HG03097 (cell line): ENCODE measurements around the gene CNPY4.

ENCODE experiments used
- ATAC-seq: cut with Tn5 transposase; IDR thresholded peaks from one replicate; pipeline ENCODE4 v1.9.1; 2021; ENCODE audit not compliant: unreplicated experiment, low FRiP score

CNPY4 gene

DNA sequence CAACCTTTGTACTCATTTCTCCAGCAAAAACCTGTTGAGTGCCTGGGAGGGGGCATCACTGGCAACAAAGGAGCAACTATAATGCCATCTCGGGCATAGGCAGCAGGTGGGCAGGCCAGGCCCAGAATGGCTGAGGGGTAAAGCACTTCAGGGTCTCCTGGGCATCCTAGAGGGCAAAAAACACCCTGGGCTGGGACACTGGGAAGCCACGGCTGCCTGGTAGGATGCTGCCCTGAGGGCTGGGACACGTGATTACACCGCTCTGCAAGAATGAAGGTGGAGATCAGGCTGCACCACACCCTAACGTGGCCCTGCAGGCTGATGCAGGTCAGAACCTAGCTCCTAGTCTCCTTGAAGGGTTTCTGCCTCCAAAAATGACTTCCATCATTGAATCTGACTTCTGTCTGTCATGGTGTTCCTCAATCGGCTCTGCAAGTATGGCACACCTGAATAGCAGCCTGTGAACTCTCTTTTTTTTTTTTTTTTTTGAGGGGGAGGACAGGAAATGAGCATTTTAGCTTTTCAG, 43.6 kb downstream of the CNPY4 start:
- no peak for ATAC-seq

DNA sequence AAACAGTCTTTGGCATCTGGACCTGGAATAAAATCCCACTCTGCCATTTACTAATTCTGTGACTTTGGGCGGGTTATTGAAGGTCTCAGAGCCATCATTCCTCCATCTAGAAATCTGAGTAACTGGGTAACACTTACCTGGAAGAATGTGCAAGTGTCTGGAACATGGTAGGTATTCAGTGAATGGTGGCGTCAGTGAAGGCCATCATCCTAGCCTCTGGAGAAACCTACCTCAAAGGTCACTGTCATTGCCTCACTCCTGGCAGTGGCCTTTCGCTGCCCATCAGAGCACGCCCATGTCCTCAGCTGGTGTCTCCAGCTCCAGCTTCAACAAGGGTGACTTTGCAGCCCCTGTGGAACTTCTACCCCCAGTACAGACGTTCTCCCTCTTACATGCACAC, 44.4 kb downstream of the CNPY4 start:
- no peak for ATAC-seq

DNA sequence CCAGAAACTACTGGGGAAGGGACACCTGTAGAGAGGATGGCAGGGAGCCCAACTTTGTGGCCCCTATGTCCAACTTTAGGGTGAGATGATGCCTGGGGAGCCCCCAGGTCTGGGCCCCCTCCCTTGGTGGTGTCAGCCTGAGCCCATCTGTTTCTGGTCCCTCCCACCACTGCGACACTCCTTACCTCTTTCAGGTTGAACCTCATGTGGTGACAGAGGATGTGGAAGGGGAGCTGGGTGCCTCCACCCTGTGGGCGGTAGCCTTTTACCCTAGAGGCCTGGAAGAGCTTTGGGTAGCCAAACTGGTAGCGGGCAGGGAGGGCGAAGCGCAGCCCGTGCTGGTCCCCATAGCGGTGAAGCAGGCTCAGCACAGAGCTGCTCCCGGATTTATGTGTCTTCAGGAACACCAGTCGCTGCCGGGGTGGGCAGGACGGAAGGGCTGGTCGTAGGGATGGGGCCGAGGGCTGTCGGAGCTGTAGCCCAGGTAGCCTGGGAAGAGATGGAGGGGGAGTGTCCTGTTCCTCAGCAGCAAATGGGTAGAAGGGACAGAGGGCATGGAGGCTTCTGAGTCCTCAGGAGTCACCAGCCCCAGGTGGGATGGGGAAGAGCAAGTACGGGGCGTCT, 47.0 kb downstream of the CNPY4 start:
- ATAC-seq: no peak

DNA sequence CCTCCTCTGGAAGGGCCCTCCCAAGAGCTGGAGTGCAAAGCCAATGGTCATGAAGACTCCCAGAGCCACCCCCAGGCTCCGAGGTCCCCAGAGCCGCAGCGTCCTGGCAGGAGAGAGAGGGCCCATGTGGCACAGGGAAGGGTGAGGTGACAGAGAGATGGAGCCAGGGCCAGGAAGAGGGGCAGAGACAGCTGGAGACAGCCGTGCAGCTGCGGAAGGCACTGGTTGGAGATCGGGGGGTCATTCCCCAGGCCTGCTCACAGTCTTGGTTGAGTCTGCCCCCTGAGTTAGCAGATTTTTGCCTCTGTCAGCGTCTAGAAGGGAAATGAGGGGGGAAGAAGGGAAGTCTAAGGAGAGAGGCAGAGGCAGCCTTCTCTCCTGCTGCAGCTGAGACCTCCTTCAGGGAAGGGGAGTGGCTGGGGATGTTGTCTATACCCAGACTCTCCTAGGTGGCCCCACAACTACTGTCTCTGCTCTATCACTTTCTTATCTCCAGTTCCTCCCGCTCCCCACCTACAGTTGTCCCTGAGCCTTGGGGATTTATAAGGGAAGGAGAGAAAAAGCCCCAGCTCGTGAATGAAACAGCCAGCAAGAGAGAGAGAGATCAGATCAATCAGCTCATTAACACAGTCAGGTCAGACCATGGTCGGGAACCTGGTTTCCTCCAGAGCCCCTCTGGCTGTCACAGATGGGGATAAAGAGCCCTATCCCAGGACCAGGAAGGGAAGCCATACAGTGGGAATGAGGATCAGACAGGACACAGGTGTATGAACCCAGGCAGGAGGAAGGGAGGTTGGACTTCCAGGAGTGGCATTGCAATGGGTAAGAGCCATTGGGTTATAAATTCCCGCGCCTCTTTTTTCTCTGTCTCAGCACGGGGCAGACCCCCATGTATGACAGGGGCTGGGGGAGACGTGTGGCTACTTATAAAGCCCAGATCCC, 47.8 kb downstream of the CNPY4 start:
- no peak for ATAC-seq

DNA sequence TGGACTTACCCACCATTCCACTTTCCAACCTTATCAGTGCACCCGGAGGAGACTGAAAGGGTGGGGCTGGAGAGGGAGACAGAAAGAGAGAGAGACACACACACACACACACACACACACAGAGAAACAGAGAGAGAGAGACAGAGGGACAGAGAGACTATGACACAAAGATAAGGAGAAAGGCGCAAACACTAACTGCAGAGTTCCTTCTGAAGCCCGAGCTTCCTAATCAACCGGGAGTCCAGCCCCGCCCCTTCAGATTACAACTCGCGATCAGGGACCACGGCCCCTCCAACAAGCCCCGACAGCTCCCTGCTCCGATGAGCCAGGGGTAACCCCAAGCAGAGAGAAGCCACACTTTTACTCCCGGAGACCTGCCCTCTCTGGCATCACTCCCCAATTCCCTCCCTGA, 48.5 kb downstream of the CNPY4 start:
- no peak for ATAC-seq

DNA sequence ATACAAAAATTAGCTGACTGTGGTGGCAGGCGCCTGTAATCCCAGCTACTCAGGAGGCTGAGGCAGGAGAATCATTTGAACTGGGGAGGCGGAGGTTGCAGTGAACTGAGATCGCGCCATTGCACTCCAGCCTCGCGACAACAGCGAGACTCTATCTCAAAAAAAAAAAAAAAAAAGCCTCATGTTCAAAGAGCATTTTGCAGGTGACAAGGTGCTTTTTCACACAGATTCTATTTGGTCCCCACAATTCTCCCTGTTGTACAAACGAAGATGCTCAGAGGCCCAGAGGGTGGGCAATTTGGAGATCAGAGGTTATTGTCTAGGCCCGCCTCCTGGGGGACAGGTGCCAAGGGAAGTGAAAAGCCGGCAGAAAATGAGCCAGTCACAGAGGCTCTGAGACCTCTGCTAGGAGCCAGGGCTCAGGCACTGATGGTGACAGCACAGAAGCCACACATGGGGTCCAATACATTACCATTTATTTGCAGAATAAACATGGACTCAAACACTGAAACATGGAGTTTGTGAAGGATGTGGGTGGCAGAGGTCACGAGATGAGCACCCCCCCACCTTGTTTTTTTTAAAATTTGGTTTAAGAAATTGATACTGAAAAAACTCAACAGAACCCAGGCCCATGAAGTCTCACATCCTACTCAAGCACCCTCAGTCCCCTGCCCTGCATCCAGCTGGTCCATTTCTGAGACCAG, 49.9 kb downstream of the CNPY4 start:
- ATAC-seq: no peak

DNA sequence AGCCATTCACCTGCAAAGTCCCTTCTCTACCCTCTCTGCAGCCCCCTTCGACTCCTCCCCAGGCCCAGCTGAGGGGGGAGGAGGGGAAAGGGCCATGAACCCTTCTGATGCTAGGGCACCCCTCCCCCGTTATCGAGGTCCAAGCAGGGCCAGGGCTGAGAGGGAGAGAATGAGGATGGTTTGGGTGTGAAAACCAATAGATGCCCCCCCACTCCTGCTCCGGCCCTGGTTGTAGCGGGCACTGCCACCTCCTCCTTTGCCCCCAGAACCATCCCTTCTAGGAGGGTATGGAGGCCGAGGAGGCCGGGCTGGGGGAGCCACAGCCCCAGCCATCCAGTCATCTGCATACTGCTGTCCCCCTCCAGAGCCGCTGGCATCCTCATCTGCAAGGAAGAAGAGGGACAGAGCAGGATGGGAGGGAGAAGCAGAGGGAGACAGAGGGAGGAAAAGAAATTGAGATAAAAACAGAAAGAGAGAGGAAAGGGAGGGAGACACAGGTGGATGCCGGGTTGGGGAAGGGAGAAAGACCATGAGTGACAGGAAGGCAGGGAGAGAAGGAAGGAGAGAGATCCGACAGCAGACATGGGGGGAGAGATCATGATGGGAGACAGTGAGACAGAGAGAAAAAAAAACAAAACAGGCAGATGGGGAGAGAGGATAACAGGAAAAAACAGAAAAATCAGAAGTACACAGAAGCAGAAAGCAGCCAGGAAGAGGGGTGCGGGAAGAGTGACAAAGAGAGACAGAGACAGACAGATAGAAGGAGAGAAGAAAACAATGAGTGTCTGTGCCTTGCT, 50.9 kb downstream of the CNPY4 start:
- ATAC-seq: no peak

DNA sequence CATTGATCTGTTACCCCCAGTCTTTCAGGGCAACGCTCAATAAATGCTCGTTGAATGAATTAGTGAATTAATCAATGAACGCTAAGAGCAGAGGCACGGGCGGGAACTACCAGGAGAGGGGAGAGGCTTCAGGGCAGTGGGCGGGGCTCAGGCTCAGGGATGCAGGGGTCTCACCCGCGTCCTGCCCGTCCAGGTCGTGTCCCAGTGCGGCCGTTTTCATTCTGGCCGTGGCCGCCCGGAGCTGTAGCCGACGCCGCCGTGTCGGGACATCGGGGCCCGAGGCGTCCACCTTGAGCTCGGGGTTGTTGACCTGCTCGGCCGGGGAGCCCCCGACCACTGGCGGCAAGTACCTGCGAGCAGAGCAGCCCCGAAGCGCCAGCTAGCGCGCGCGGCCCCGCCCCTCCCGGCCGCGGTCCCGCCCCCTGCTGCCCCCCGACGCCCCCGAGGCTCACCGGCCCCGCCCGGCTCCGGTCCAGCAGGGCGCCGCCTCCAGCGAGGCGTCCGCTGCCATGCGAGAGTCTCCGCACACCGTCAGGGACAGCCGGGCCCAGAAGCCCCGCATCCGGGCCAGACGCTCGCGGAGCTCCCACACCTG, 51.8 kb downstream of the CNPY4 start:
- ATAC-seq: no peak

DNA sequence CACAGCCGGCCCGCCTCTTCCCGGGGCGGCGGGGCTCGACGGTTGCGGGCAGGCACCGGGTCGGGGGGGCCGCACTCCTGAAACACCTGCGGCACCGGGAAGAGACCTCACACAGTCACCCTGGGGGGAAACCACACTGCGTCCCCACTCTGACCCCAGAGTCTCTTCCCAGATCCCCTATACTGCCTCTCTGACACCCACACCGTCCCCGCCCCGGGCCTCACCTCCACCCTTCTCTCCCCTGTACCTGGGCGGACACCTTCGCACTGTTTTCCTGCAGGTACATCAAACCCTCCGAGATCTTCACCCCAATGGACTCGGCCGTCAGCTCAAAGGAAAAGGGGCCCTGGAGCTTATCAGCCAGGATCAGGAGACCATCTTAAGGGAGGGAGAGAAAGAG, 52.4 kb downstream of the CNPY4 start:
- no peak for ATAC-seq

DNA sequence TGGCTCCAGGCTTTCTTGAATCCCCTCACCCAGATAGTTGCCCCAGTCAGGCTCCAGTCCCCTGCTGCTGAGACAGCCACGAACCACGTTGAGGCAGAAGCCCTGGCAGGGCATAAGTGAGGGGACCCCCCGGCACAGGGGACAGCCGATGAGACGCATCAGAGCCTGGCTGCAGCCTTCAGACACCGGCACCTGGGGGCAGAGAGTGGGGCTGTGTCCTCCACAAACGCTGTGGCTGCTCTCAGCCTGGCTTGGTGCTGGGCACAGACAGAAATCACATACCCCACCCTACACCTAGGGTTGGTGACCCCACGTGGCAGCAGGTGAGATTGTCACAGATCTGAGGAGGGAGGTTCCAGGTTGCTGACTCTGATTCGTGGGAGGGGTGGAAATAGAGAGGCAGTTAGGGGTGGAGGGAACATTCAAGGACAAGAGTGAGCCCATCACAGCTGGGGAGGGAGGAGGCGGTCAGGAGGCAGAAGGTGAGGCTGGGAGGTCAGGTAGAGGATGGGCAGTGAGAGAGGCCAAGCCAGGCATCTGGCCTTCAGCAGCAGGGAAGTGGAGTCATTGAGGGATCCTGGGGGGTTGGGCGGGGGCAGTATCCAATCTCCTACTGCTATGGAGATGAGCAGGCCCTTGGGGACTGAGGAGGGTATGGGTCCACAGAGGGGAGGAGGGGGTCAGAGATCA, 54.5 kb downstream of the CNPY4 start:
- no peak for ATAC-seq

DNA sequence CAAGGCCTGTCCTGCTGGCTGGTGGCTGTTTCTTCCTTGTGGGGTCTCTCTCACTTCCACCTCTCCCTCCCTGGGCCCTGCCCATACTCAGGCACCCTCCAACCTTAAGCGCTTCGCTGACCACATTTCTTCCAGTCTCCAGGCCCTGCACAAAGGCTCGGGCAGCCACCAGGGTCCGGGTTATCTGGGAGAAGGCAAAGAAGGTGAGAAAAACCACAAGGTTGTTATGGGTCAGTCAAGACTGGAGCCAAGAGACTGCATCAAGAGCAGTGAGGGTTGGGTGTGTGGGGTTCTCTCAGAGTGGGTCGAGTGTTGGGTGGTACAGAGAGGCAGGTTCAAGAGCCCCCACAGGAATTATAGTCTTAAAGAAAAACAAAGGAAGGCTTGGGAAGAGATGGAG, 55.1 kb downstream of the CNPY4 start:
- no peak for ATAC-seq
